ENCODE data around the gene ATP8A2. TPM values are rescaled to one million over a fixed set of nuclear protein-coding genes. Genes with fewer than 3 reads are reported as not detected.

The ATP8A2 gene
- total RNA-seq, 1 experiment from 2014 or later = not detected

GRCh38 chr13:25377244-25377962 lies 5.6 kb downstream of the ATP8A2 start:
- no peak for DNase-seq
- Histone ChIP-seq H3K4me3 (no peak overlapping the region), H3K27me3 (peaks cover 28% of the 10 kb centered on the region), H3K9me3 (no peaks in the 10 kb centered on the region), H3K36me3 (no peaks in the 10 kb centered on the region)

GRCh38 chr13:25378528-25378927 lies 6.8 kb downstream of the ATP8A2 start:
- no peaks in the 10 kb centered on the region for H3K36me3 ChIP-seq
- H3K9me3 ChIP-seq = no peaks in the 10 kb centered on the region
- H3K4me3 ChIP-seq = no peak overlapping the region
- peaks cover 17% of the 10 kb centered on the region; the same call in 1 of the 2 replicates for H3K27me3 ChIP-seq
- no peak for DNase-seq

- no peak overlapping the region for H3K4me3 ChIP-seq
- H3K27me3 ChIP-seq = peaks cover 16% of the 10 kb centered on the region
- no peak for DNase-seq
- no peaks in the 10 kb centered on the region for H3K36me3 ChIP-seq
- H3K9me3 ChIP-seq = no peaks in the 10 kb centered on the region
Measured at GRCh38 chr13:25379011-25379410, 7.2 kb downstream of the ATP8A2 start.

GRCh38 chr13:25380082-25380481 lies 8.3 kb downstream of the ATP8A2 start:
- Histone ChIP-seq H3K9me3 (no peaks in the 10 kb centered on the region), H3K4me3 (no peak overlapping the region), H3K36me3 (no peaks in the 10 kb centered on the region), H3K27me3 (peaks cover 17% of the 10 kb centered on the region)
- DNase-seq = no peak

- no peak overlapping the region for H3K4me3 ChIP-seq
- peaks cover 16% of the 10 kb centered on the region for H3K27me3 ChIP-seq
- H3K9me3 ChIP-seq = no peaks in the 10 kb centered on the region
- no peaks in the 10 kb centered on the region for H3K36me3 ChIP-seq
- DNase-seq = no peak
Measured at GRCh38 chr13:25380741-25381324, 9.1 kb downstream of the ATP8A2 start.

DNA sequence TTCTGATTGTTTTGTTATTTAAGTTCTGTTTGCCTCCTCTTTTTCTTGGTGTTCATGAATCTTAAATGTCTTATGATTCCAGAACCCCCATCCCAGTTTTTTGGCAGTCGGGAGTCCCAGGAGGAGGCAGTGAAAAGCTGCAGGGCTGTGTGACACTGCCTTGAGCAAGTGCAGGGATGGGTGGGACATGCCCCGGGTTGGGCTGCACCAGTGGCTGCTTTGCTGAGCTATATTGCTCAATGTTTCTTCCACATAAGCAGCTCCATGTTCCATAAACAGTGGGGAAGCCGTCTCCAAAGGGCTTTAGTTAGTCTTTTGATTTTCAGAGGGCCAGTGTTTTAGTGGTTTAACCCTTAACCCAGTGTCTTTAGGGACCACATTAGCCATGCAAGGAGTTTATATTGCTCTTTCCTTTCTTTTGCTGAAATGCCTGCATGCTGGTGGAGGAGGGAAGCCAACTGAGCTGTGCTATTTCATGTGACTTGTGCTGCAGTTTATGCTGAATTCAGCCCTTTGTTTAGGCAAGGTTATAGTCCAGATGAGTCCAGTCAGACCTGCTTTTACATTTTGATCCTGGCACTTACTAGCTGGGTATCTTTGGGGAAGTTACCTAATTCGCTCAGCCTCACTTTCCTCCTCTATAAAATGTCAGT lies 13.1 kb downstream of the ATP8A2 start:
- no peak overlapping the region for H3K4me3 ChIP-seq
- H3K27me3 ChIP-seq = peaks cover 23% of the 10 kb centered on the region
- no peaks in the 10 kb centered on the region for H3K9me3 ChIP-seq
- H3K36me3 ChIP-seq = no peaks in the 10 kb centered on the region
- DNase-seq = no peak

DNA sequence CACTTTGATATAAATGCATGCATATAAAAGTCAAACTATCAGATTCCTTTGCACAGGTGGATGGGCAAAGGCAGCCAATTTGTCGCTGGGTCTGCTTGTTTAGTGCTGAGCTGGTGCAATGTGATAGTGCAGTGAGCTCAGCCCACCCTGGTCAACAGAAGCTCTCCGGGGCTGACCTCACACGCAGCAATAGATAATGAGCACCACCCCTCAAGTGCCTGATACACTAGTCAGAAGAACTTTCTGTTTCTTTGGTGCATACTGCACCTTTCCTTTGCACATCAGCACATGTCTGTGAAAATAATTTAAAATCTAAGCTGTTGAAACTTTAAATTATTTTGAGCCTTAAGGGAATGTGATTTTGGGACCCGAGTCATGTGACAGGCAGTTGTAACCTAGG lies 20.2 kb downstream of the ATP8A2 start:
- no peak overlapping the region for H3K4me3 ChIP-seq
- no peak for DNase-seq
- peaks cover 10% of the 10 kb centered on the region for H3K27me3 ChIP-seq
- no peaks in the 10 kb centered on the region for H3K9me3 ChIP-seq
- no peaks in the 10 kb centered on the region for H3K36me3 ChIP-seq

DNA sequence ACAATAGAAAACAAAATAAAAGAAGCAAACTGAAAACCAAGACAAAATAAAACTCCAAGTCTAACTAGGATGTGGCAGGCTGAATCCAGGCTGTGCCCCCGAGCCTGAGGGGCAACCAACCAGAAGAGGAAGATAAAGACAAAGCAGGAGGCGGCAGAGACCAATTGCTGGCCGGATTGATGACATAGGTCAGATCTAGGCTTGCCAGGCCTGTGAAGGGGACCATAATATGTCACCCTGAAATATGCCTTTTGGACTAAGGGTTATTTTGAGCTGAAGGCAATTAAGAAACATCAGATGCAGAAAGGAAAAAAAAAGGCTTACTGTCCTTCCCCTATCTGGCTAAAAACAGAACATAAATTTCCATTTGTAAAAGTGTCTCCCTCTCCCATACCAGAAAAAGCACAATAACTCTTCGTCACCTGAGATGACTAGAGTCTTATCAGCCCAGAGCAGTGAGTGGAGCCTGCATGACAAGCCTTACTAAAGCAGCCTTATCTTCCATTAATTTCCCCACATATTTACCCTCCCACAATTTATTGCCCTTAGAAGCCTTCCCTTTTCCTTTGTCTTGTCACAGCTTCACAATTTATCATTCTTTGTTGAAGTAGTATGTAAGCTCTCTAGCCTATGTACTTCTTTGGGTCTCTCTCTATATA lies 22.8 kb downstream of the ATP8A2 start:
- Histone ChIP-seq H3K36me3 (no peaks in the 10 kb centered on the region), H3K4me3 (no peak overlapping the region), H3K9me3 (no peaks in the 10 kb centered on the region), H3K27me3 (peaks cover 1% of the 10 kb centered on the region)
- DNase-seq = no peak

DNA sequence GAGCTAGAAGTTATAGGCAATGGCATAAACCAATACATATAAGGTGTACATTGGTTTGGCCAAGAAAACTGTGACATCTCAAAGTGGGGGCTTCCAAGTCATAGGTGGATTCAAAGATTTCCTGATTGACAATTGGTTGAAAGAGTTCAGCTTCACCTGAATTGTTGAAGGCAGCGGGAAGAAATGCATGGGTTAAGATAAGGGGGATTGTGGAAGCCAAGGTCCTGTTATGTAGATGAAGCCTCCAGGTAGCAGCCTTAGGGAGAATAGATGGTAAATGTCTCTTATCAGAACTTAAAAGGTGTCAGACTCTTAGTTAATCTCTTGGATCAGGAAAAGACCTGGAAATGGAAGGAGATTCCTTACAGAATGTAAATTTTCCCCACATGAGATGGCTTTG lies 26.0 kb downstream of the ATP8A2 start:
- no peak for DNase-seq
- Histone ChIP-seq H3K36me3 (no peaks in the 10 kb centered on the region), H3K9me3 (no peaks in the 10 kb centered on the region), H3K4me3 (no peak overlapping the region), H3K27me3 (no peaks in the 10 kb centered on the region)

DNA sequence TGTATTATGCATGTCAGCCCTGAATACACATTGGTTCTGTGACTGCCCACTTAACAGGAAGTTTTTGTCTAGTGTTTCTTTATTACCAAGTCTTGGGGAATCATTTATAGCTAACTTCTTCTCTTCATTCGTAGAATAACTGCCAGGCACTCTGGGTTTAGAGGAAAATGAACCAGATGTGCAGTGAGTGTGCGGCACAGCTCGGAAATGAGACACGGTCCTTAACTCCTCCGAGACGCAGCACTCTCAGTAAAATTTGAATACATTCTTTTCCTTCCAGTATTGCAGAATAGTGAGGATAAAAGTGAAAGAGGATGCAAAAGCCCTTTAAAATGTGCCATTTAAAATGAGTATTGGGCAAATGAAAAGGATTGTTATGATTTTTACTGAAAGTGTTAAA lies 29.2 kb downstream of the ATP8A2 start:
- no peak for DNase-seq
- no peak overlapping the region for H3K4me3 ChIP-seq

DNA sequence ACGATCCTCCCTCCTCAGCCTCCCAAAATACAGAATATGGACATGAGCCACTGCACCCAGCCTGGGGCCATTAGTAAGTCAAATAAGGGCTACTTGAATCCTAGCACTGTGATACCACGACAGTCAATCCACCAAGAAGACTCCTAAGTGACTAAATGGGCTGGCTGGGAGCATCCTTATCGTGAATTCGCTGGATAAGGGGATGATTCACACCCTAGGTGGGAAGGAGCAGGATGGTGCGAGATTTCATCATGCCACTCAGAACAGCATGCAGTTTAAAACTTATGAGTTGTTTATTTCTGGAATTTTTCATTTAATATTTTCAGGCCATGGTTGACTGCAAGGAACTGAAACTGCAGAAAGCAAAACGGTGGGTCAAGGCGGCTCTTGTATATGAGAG lies 30.2 kb downstream of the ATP8A2 start:
- Histone ChIP-seq H3K36me3 (no peaks in the 10 kb centered on the region), H3K9me3 (no peaks in the 10 kb centered on the region), H3K27me3 (peaks cover 6% of the 10 kb centered on the region), H3K4me3 (no peak overlapping the region)
- no peak for DNase-seq

More for the DNA sequence above, 29.2 kb downstream of the ATP8A2 start:
- Histone ChIP-seq H3K9me3 (no peaks in the 10 kb centered on the region), H3K36me3 (no peaks in the 10 kb centered on the region), H3K27me3 (peaks cover 5% of the 10 kb centered on the region)

DNA sequence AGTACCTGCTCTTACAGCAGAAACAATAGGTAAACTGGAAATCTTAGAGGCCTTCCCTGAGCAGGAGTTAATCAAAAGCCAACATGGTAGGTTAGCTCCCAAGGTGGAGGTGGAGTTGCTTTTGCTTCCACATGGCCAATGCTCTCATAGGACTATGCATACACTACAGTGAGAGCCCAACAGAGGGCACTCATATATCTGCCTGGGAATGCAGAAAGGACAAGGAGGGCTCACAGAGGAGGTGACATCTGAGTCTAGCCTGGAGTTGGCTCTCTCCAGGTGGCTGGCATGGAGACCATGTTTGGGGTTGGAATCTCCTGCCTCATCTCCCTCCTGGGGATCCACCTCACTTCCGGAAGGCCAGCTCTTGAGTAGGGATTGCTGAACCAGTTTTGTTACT lies 34.6 kb downstream of the ATP8A2 start:
- Histone ChIP-seq H3K4me3 (no peak overlapping the region), H3K9me3 (peaks cover 5% of the 10 kb centered on the region; the same call in 1 of the 2 replicates), H3K27me3 (peaks cover 6% of the 10 kb centered on the region), H3K36me3 (no peaks in the 10 kb centered on the region)
- no peak for DNase-seq

DNA sequence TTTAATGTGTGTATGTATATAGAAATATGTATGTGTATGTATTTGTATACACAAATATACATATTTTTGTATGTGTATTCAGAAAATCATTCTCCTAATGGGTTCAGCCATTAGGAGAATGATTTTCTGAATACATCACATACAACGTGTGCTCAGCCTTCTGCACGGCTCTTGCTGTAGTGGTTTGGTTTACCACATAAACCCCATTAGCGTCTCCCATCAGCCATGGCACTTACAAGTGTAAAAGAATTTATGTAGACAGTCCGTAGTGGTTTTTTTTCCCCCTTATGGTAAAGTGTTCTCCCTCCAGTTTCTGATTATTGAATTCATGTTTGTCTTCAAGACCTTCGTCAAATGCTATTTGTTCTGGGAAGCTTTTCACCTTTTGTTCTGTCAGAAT lies 38.2 kb downstream of the ATP8A2 start:
- H3K4me3 ChIP-seq = no peak overlapping the region

DNA sequence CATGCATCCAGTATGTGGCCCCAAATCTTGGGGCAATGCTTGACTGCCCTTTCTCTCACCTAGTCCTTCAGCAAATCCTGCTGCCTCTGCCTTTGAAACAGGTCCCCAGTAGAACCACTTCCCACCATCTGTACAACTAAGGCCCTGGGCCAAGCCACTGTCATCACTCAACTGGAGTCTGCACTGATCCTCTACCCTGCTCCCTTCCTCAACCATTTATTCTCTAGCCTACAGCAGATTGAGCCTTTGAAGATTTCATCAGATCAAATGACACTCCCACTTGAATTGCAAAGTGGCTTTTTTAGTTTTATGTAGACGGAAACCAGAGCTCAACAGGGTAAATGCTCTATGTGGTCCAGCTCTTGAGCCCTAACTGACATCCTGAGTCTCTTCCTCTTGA lies 43.5 kb downstream of the ATP8A2 start:
- no peaks in the 10 kb centered on the region for H3K36me3 ChIP-seq
- DNase-seq = no peak
- H3K9me3 ChIP-seq = peaks cover 3% of the 10 kb centered on the region; the same call in 1 of the 2 replicates
- peaks cover 15% of the 10 kb centered on the region for H3K27me3 ChIP-seq
- no peak overlapping the region for H3K4me3 ChIP-seq

More for the DNA sequence above, 38.2 kb downstream of the ATP8A2 start:
- H3K36me3 ChIP-seq = no peaks in the 10 kb centered on the region
- no peak for DNase-seq
- H3K9me3 ChIP-seq = peaks cover 5% of the 10 kb centered on the region; the same call in 1 of the 2 replicates
- H3K27me3 ChIP-seq = peaks cover 6% of the 10 kb centered on the region

DNA sequence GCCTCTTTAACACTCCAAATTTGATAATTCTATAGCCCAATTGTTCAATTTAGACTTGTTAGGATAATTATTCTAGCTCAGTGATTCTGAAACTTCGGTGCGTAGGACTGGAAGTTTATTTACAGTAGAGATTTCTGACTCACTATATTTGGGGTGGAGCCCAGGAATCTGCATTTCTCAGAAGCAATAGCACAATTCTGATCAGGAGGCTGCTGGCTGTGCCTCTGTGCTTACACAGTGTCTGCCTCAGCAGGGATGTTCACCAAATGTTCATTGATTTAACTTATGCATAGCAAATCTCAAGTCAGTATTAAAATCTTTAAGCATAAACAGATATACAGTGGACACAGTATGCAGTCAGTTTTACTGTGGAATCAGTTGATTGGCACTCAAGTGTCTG lies 45.8 kb downstream of the ATP8A2 start:
- Histone ChIP-seq H3K27me3 (peaks cover 15% of the 10 kb centered on the region), H3K4me3 (no peak overlapping the region), H3K9me3 (no peaks in the 10 kb centered on the region), H3K36me3 (no peaks in the 10 kb centered on the region)
- DNase-seq = no peak

GRCh38 chr13:25420161-25420560 lies 48.4 kb downstream of the ATP8A2 start:
- H3K36me3 ChIP-seq = no peaks in the 10 kb centered on the region
- no peak overlapping the region for H3K4me3 ChIP-seq
- no peak for DNase-seq
- peaks cover 18% of the 10 kb centered on the region for H3K27me3 ChIP-seq
- no peaks in the 10 kb centered on the region for H3K9me3 ChIP-seq

DNA sequence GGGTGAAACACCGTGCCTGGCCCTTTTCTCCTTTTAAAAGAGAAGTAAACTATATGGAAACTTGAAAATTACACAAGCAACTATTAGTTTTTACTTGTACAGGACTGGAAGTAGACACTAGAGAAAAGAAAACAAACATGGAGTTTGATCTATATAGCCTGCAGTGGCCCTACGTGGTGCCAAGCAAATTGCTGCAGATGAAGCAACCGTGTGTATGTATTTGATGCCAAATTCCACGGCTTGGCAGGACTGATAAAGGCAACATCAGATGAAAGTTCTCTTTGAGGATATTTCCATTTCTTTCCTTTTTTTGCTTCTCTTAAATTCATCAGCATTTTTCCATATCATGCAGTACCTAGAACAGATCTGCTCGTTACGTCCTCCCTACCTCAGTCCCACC lies 49.8 kb downstream of the ATP8A2 start:
- Histone ChIP-seq H3K9me3 (no peaks in the 10 kb centered on the region), H3K27me3 (peaks cover 17% of the 10 kb centered on the region), H3K36me3 (no peaks in the 10 kb centered on the region), H3K4me3 (no peak overlapping the region)
- DNase-seq = peak; percentile 12

Measured in MG63 (cell line).